Activated gamma-delta T cell treated with anti-CD3 and anti-CD28 coated beads, Interleukin-2, amount 50 U/mL, for 16 hours (primary cell): Measurements from ENCODE around the gene CEP104.
"Not testable (repeated sequence)": the region's sequence is repeated elsewhere in the genome, so short reads cannot be mapped to it uniquely, and the experiment has no call there.

ENCODE experiments used
- DNase-seq: peaks from one replicate; pipeline ENCODE4 v3.0.0-alpha.2; 2020; ENCODE audit warnings: low read depth

CEP104 gene

DNA sequence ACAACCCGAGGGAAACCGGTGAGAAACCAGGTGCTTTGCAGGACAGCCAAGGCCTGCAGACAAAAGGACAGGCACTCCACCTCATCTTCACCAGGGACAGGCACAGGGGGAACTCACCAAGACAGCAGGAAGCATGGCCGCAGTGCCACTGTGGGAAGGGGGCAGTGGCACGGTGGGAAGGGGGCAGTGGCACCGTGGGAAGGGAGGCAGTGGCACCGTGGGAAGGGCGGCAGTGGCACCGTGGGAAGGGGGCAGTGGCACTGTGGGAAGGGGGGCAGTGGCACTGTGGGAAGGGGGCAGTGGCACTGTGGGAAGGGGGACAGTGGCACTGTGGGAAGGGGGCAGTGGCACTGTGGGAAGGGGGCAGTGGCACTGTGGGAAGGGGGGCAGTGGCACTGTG is 32.4 kb downstream of the CEP104 start:
- no peak for DNase-seq

GRCh38 chr1:3822421-3822820 is 34.6 kb downstream of the CEP104 start:
- DNase-seq: no peak

- DNase-seq: no peak
These were observed 35.1 kb downstream of the CEP104 start for GRCh38 chr1:3821908-3822307.

- DNase-seq: no peak
These were observed 35.6 kb downstream of the CEP104 start for GRCh38 chr1:3821447-3821846.

DNA sequence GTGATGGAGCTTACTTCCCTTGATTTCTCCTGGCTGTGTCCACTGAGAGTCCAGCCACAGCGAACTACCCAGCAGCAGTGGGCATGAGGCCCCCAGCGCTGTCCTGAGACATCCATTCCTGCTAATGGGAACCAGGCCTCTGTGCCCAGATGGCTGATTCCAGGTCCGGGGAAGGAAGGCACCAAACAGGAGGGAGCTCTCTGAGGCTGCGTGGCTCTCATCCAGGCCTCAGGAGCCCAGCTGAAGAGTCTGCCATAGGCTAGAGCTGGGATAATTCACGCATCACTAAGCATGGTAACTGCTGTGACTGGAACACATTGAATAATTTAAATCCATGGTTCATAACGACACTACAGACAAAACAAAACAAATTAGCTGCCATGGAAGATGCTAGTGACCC is 36.0 kb downstream of the CEP104 start:
- DNase-seq: no peak

GRCh38 chr1:3820316-3820715 is 36.7 kb downstream of the CEP104 start:
- no peak for DNase-seq

DNA sequence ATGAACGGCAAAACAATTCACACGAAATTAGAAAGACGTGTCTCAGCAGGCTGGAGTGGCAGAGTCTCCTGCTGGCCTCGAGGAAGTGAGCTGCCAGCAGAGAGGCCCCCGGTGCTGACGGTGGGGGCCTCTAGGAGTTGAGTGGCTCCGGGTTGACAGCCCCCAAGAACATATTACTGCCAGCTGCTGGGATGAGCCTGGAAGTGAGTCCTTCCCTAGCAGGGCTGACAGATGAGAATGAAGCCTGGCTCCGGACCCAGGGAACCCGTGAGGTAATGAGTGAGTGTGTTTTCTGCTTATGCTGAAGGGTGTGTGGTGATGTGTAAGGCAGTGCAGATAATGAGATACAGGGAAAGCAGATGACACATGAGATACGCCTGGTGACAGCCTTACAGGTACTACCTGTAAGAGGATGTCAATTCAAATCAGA is 37.2 kb downstream of the CEP104 start:
- DNase-seq: no peak

- no peak for DNase-seq
These were observed 39.0 kb downstream of the CEP104 start for GRCh38 chr1:3817821-3818597.

GRCh38 chr1:3817138-3817740 is 39.8 kb downstream of the CEP104 start:
- DNase-seq: no peak

DNA sequence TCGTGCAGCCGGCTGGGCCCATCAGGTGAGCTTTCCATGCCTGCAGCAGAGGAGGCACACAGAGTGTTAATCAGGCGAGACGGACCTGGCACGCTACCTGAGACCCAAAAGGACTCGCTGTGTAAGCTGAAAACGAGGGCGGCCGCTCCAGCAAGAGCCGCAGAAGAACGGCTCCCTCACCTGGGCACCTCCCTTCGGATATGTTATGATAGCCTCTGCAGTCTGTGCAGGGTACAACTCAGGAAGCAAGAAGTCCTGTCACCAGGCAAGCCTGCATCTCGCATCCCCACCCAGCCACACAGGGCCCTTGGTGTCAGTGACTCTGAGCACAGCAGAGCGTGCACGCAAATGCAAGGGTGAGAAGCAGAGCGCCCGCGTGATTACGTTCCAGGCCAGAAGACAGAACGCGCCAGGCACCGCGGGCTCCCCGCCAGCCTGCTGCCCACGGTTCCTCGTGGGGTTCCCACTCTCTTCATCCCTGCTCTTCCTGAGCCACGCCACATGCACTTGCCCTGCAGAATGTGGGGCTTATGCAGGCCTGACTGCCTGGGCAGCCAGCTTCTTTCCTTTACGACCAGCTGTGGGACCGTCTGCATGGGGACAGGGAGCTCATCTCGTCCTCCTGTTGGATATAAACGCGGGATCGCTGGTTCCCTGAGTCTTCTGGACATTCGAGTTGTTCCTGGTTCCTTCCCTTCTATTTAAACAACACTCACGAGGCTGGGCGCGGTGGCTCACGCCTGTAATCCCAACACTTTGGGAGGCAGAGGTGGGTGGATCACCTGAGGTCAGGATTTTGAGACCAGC is 40.5 kb downstream of the CEP104 start:
- DNase-seq: no peak

DNA sequence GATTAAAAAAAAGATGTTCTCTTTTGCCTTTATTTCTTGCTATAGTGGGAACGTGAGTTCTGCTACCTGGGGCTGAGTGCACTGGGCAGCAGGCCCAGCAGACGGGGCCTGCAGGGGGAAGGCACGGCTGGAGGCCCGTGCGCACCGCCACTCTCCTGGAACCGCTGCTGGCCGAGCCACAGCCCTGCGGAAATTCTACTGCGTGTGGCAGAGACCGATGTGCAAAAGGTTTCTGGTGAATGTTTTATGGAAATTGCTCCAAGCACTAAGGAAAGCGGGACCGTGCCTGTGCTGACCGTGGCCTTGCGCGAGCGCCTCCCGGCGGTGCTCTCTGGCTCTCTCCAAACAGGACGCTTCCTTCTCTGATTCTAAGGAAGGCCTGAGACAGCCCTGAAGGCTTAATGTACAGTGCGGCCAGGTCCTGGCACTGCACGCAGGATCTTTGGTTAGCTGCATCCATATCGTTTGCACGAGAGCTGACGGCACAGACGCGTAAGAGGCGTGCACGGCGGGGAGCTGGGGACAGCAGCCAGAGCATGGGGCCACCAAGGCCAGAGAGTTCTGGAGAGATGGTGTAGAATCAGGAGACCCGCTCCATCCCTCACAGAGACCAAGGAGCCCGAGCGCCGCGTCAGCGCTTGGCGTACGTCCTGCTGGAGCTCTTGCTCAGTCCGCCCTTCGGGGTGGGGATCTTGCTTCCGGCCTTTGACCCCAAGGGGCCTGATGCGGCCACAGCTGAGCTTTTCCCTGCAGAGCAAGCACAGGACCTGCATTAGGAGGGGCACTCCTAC is 42.0 kb downstream of the CEP104 start:
- DNase-seq: no peak

DNA sequence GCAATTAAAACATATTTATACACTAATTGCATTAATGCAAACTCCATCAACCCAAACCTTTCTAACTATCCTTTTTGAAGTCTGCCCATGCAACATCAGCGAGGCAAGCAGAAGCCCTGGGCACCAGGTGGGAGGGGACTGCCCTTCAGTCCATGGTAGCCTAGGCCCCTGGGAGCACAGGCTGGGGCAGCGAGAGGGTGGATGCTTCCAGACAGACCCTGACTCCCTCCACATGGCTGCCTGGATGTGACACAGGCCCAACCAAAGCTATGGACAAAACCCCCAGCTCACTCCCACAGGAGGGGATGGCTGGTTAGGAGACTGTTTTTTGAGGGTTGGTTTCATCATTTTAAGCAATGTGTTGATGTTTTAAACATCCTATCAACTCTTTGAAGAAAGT is 42.9 kb downstream of the CEP104 start:
- no peak for DNase-seq

GRCh38 chr1:3811595-3811911 is 45.5 kb downstream of the CEP104 start:
- no peak for DNase-seq

GRCh38 chr1:3810149-3810761 is 46.8 kb downstream of the CEP104 start:
- not testable (repeated sequence) for DNase-seq

- no peak for DNase-seq
These were observed 47.3 kb downstream of the CEP104 start for GRCh38 chr1:3809680-3810079.

- no peak for DNase-seq
These were observed 49.2 kb downstream of the CEP104 start for GRCh38 chr1:3807769-3808168.

DNA sequence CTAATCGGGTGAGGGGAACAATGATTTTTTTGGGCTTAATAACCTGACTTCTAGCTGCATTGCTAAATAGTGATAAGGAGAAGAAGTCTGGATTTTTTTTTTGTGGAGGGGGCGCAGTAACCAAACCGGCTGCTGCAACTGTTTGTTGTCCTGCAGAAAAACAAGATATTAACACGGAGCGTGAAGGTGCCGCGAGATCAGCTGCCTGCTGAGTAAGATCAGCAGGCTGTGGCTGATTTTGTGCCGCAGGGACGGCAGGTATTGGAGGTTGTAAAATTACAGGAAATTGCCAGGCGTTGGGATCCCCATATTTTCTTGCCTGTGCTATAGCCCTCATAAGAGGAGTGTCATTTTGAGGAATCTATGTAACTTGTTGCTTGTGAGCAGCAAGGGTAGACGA is 52.0 kb downstream of the CEP104 start:
- no peak for DNase-seq

GRCh38 chr1:3804627-3804944 is 52.4 kb downstream of the CEP104 start:
- DNase-seq: not testable (repeated sequence)

DNA sequence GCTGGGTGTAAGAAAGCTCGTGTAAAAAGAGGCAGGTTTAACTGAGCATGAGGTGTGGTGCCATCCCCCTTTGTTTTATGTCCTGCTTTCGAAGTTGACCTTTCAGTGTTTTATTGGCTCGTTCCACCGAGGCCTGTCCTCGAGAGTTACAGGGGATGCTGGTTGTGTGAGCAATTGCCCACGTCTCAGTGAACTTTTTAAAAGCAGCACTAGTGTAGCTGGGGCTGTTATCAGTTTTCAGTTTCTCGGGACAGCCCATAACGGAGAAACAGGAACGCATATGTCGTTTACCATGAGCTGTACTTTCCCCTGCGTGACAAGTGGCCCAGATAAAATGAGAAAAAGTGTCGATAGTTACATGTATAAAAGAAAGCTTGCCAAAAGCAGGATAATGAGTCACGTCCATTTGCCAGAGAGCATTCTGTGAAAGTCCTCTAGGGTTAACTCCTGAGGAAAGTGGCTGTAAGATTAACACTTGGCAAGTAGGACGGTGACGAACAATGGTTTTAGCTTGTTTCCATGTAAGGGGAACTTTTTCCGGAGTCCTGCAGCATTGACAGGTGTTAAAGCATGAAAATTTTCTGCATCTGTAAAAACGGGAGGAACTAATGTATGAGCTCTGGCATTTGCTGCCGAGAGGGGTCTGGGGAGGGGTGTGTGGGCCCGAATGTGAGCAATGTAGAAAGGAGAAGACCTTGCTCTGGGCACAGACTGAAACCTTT is 52.9 kb downstream of the CEP104 start:
- no peak for DNase-seq

DNA sequence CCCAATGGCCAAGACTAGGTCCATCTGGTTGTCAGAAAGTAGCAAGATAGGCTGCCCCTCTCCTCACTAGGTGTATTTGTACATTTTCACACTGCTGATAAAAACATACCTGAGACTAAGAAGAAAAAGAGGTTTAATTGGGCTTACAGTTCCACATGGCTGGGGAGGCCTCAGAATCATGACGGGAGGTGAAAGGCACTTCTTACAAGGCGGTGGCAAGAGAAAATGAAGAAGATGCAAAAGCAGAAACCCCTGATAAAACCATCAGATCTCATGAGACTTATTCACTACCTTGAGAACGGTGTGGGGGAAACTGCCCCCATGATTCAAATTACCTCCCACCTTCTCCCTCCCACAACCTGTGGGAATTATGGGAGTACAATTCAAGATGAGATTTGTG is 56.2 kb downstream of the CEP104 start:
- DNase-seq: not testable (repeated sequence)

DNA sequence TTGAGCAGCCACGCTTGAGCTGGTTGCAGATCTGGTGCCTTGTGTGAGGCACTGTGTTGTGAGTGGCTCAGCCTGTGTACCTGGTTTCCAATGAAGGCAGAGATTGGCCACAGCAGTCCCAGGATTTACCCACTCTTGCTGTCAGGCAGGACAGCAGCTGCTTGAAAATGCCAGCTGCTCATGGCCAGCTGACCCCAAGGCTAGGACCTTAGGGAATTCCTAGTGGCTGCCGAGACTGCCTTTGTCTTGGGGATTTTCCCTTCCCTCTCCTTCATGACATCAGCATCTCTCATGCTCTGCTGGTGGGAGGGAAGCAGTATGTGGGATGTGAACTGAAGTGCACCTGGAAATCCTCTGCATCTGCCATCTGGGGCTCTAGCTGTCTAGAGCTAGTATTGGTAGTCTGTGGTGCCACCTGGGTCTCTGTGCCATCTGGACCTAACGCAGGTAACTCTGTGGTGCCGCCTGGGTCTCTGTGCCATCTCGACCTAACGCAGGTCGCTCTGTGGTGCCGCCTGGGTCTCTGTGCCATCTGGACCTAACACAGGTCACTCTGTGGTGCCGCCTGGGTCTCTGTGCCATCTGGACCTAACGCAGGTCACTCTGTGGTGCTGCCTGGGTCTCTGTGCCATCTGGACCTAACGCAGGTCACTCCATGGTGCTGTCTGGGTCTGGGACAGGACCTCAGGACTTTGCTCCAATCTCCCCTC is 56.9 kb downstream of the CEP104 start:
- no peak for DNase-seq
